ENCODE data around the gene TSPAN18.

DNA sequence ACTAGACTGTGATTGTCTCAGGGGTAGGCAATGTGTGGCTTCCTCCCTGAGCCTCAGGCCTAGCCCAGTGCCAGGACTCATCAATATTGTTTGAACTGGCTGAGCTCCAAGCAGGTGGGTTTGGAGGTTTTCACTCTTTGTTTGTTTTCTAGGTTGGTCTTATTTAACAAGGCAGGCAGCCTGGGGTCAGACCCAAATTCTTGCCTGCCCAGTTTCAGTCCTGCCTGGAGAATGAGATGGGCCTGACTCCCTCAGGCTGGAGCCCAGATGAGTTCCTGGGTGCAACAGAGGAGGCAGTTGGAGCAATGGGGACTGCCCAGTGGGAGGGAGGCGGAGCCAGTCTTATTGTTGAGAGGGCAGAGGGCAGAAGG, 252.2 kb downstream of the TSPAN18 start:
- TF ChIP-seq ZNF16 (tag by site-specific recombination; IDR thresholded peaks at IDR 0.05; ENCODE audit: low read depth) = no peak
- TF ChIP-seq WT1 (tag by site-specific recombination; IDR thresholded peaks at IDR 0.05) = no peak
- TF ChIP-seq, protein P1, sequence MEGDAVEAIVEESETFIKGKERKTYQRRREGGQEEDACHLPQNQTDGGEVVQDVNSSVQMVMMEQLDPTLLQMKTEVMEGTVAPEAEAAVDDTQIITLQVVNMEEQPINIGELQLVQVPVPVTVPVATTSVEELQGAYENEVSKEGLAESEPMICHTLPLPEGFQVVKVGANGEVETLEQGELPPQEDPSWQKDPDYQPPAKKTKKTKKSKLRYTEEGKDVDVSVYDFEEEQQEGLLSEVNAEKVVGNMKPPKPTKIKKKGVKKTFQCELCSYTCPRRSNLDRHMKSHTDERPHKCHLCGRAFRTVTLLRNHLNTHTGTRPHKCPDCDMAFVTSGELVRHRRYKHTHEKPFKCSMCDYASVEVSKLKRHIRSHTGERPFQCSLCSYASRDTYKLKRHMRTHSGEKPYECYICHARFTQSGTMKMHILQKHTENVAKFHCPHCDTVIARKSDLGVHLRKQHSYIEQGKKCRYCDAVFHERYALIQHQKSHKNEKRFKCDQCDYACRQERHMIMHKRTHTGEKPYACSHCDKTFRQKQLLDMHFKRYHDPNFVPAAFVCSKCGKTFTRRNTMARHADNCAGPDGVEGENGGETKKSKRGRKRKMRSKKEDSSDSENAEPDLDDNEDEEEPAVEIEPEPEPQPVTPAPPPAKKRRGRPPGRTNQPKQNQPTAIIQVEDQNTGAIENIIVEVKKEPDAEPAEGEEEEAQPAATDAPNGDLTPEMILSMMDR (tag by site-specific recombination; IDR thresholded peaks at IDR 0.05) = no peak
